H9 (cell line): ENCODE measurements around the gene RSAD1. TPM values are rescaled to one million over a fixed set of nuclear protein-coding genes. Genes with fewer than 3 reads are reported as not detected.

Experiments
- DNase-seq: peaks from one replicate; pipeline ENCODE4 v3.0.0-alpha.2; 2017
- H2AFZ ChIP-seq: one replicate; pipeline ENCODE4 v1.6.1; 2013; ENCODE audit warnings: mild to moderate bottlenecking, low read length, control low read depth, moderate library complexity
- H2AK5ac ChIP-seq: 2 replicates; pipeline ENCODE4 v1.6.1; 2013; ENCODE audit warnings: low read length, control low read depth, mixed read lengths; ENCODE audit not compliant: insufficient read length
- H2BK120ac ChIP-seq: one replicate; pipeline ENCODE4 v1.6.1; 2013; ENCODE audit warnings: low read depth, mild to moderate bottlenecking, low read length, control low read depth, inconsistent platforms; ENCODE audit not compliant: poor library complexity, severe bottlenecking
- H2BK12ac ChIP-seq: 2 replicates; pipeline ENCODE4 v1.6.1; 2013; ENCODE audit warnings: low read length, control low read depth, mixed read lengths, low read depth; ENCODE audit not compliant: insufficient read length
- H2BK15ac ChIP-seq: 2 replicates; pipeline ENCODE4 v1.6.1; 2013; ENCODE audit warnings: low read depth, low read length, control low read depth
- H2BK20ac ChIP-seq: one replicate; pipeline ENCODE4 v1.6.1; 2013; ENCODE audit warnings: low read depth, mild to moderate bottlenecking, low read length, control low read depth, inconsistent platforms; ENCODE audit not compliant: poor library complexity, severe bottlenecking
- H2BK5ac ChIP-seq: 2 replicates; pipeline ENCODE4 v1.6.1; 2013; ENCODE audit warnings: low read length, control low read depth, mixed read lengths; ENCODE audit not compliant: insufficient read length
- H3K14ac ChIP-seq: 2 replicates; pipeline ENCODE4 v1.6.1; 2013; ENCODE audit warnings: low read length, control low read depth; ENCODE audit not compliant: insufficient read depth
- H3K18ac ChIP-seq: 2 replicates; pipeline ENCODE4 v1.6.1; 2013; ENCODE audit warnings: low read depth, mild to moderate bottlenecking, mixed read lengths, low read length, control low read depth; ENCODE audit not compliant: insufficient read length
- H3K23ac ChIP-seq: 2 replicates; pipeline ENCODE4 v1.6.1; 2013; ENCODE audit warnings: low read length, control low read depth, mixed read lengths, low read depth; ENCODE audit not compliant: insufficient read length
- H3K23me2 ChIP-seq: 2 replicates; pipeline ENCODE4 v1.6.1; 2013; ENCODE audit warnings: low read depth, mild to moderate bottlenecking, mixed read lengths, low read length, control low read depth; ENCODE audit not compliant: insufficient read length, poor library complexity, severe bottlenecking
- H3K27ac ChIP-seq: 2 replicates; pipeline ENCODE4 v1.5.1; 2013; ENCODE audit warnings: low read length, control low read depth, mixed read lengths, low read depth; ENCODE audit not compliant: insufficient read length
- H3K27me3 ChIP-seq: 2 replicates; pipeline ENCODE4 v1.6.1; 2013; ENCODE audit warnings: low read length, control low read depth, inconsistent platforms; ENCODE audit not compliant: insufficient read depth
- H3K4ac ChIP-seq: 2 replicates; pipeline ENCODE4 v1.6.1; 2013; ENCODE audit warnings: low read depth, mild to moderate bottlenecking, control low read depth, inconsistent platforms, low read length, moderate library complexity
- H3K4me1 ChIP-seq: 2 replicates; pipeline ENCODE4 v1.6.1; 2013; ENCODE audit warnings: low read length, control low read depth, inconsistent platforms; ENCODE audit not compliant: insufficient read depth
- H3K4me2 ChIP-seq: 2 replicates; pipeline ENCODE4 v1.6.1; 2013; ENCODE audit warnings: low read length, control low read depth, mixed read lengths; ENCODE audit not compliant: insufficient read length, insufficient read depth
- H3K56ac ChIP-seq: 2 replicates; pipeline ENCODE4 v1.6.1; 2013; ENCODE audit warnings: low read depth, mild to moderate bottlenecking, mixed read lengths, low read length, control low read depth; ENCODE audit not compliant: insufficient read length
- H3K79me1 ChIP-seq: 2 replicates; pipeline ENCODE4 v1.6.1; 2013; ENCODE audit warnings: low read depth, mild to moderate bottlenecking, moderate library complexity, low read length, control low read depth, inconsistent platforms; ENCODE audit not compliant: insufficient read depth, poor library complexity, severe bottlenecking
- H3K79me2 ChIP-seq: 2 replicates; pipeline ENCODE4 v1.6.1; 2013; ENCODE audit warnings: low read length, control low read depth, inconsistent platforms; ENCODE audit not compliant: insufficient read depth
- H3K9ac ChIP-seq: 2 replicates; pipeline ENCODE4 v1.6.1; 2013; ENCODE audit warnings: low read length, control low read depth, mixed read lengths; ENCODE audit not compliant: insufficient read length; ENCODE audit errors: extremely low read depth
- H3K9me3 ChIP-seq: one replicate; pipeline ENCODE4 v1.6.1; 2013; ENCODE audit warnings: low read depth, low read length, inconsistent platforms; ENCODE audit not compliant: control insufficient read depth
- H3T11ph ChIP-seq: one replicate; pipeline ENCODE4 v1.6.1; 2013; ENCODE audit warnings: mild to moderate bottlenecking, low read length, control low read depth, inconsistent platforms
- H4K20me1 ChIP-seq: one replicate; pipeline ENCODE4 v1.6.1; 2013; ENCODE audit not compliant: control insufficient read depth, insufficient read length, insufficient read depth
- H4K5ac ChIP-seq: 2 replicates; pipeline ENCODE4 v1.6.1; 2013; ENCODE audit warnings: low read depth, mild to moderate bottlenecking, mixed read lengths, low read length, control low read depth; ENCODE audit not compliant: insufficient read length
- H4K8ac ChIP-seq: replicated peaks from 2 replicates; pipeline ENCODE4 v1.6.1; 2013; ENCODE audit warnings: low read length, control low read depth, mixed read lengths, low read depth; ENCODE audit not compliant: insufficient read length
- H4K91ac ChIP-seq: 2 replicates; pipeline ENCODE4 v1.6.1; 2013; ENCODE audit warnings: low read depth, mild to moderate bottlenecking, moderate library complexity, mixed read lengths, low read length, control low read depth; ENCODE audit not compliant: insufficient read length
- H3K27ac Mint-ChIP-seq, 3 experiments: 2 replicates in 2 of 3; 3 replicates in 1 of 3; pipeline ENCODE4 v1.8.0; 2020 to 2021; ENCODE audit warnings: mixed read lengths in 3 of 3, mild to moderate bottlenecking in 1 of 3, moderate library complexity in 1 of 3
- H3K27me3 Mint-ChIP-seq: 2 replicates; pipeline ENCODE4 v1.8.0; 2021; ENCODE audit warnings: low read depth, mild to moderate bottlenecking, moderate library complexity, mixed read lengths
- H3K36me3 Mint-ChIP-seq, 3 experiments: 2 replicates in 2 of 3; 3 replicates in 1 of 3; pipeline ENCODE4 v1.8.0; 2020 to 2021; ENCODE audit warnings: low read depth in 3 of 3, mixed read lengths in 3 of 3; ENCODE audit not compliant: insufficient read depth in 1 of 3
- H3K4me1 Mint-ChIP-seq, 2 experiments: 2 replicates each; pipeline ENCODE4 v1.8.0; 2020; ENCODE audit warnings: mixed read lengths in 2 of 2
- H3K4me3 Mint-ChIP-seq, 2 experiments: 2 replicates in 1 of 2; 3 replicates in 1 of 2; pipeline ENCODE4 v1.8.0; 2020 to 2021; ENCODE audit warnings: mild to moderate bottlenecking in 2 of 2, mixed read lengths in 2 of 2, moderate library complexity in 1 of 2
- H3K9me3 Mint-ChIP-seq, 2 experiments: 2 replicates in 1 of 2; 3 replicates in 1 of 2; pipeline ENCODE4 v1.8.0; 2020; ENCODE audit warnings: mild to moderate bottlenecking in 2 of 2, mixed read lengths in 2 of 2, moderate library complexity in 1 of 2
- CTCF ChIP-seq: fragments of 200-600 bp; sonication (generic); conservative IDR thresholded peaks from 3 replicates; pipeline ENCODE4 v1.8.0; 2021; ENCODE audit warnings: antibody characterized with exemption, mild to moderate bottlenecking
- WGBS: extraction: QIAGEN DNeasy Blood & Tissue Kit; methylation state at CpG from one replicate; pipeline ENCODE4 v1.1.7; 2013; ENCODE audit warnings: missing lambda C conversion rate, low lambda C conversion rate, mixed read lengths; ENCODE audit not compliant: insufficient read length; ENCODE audit errors: extremely low coverage; 5-methylcytosine and 5-hydroxymethylcytosine counted together
- total RNA-seq: library from RNA; stranded (reverse); gene quantifications from 2 replicates; pipeline ENCODE4 v1.2.1, GENCODE V29; 2021

The RSAD1 gene
- total RNA-seq, 1 experiment from 2014 or later: 27.9 TPM

DNA sequence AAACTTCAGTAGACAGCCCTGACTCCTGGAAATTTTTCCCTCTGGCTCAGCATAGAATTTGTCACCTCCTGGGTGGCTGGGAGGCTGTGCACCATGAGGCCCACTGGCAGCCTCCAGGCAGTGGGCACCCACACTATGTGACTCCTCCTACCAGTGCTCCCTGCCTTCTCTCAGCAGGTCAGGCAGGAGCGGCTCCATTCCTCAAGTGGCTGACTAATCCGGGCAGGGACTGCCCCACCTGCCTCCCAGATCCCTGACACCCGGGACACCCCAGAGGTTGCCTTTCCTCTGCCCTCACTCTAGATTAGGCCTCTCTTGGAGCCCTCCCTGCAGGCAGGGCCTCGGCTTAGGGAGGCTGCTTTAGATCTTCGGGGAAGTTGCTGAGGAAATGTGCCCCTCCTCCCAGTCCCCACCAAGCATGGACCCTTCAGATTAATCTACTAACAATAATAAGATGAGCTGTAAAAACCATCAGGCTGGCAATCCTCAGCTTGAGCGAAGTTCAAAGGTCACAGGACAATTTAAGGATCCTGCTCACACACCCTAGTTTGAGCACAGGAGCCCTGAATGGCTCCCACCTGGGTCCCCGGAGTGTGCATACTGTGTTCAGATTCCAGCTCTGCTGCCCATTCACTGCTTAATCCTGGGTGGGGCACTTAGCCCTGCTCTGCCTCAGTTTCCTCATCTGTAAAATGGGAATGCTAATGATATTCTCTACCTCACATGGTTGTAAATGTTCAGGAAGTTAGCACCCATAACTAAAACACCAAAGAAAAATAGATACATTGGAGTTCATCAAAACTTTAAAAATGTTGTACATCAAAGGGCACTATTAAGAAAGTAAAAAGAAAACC, 19.6 kb downstream of the RSAD1 start:
- Histone ChIP-seq H3K4me1 (no peaks in the 10 kb centered on the region; the same call in 1 of the 2 replicates), H3K18ac (no peak overlapping the region), H2BK20ac (no peak overlapping the region), H3K23ac (no peak overlapping the region), H3K27ac (no peak overlapping the region), H2BK12ac (no peak overlapping the region), H3K79me2 (no peaks in the 10 kb centered on the region), H3K4ac (no peak overlapping the region), H3K14ac (no peak overlapping the region), H3K9ac (no peak overlapping the region), H3K23me2 (no peaks in the 10 kb centered on the region), H2BK120ac (no peak overlapping the region), H3K79me1 (no peaks in the 10 kb centered on the region), H4K8ac (no peak overlapping the region), H3K27me3 (no peaks in the 10 kb centered on the region; the same call in 1 of the 2 replicates), H4K5ac (no peak overlapping the region), H2AK5ac (no peak overlapping the region), H3K56ac (no peak overlapping the region), H3K4me2 (no peak overlapping the region), H2AFZ (no peak overlapping the region), H3K9me3 (no peaks in the 10 kb centered on the region), H4K20me1 (no peaks in the 10 kb centered on the region), H2BK5ac (no peak overlapping the region), H3T11ph (no peak overlapping the region), H4K91ac (no peak overlapping the region), H2BK15ac (no peak overlapping the region)
- H3K27me3 Mint-ChIP-seq: peaks cover 3% of the 10 kb centered on the region; the same call in 1 of the 2 replicates
- no CpG with 5 or more reads among the region's 7 CpGs for WGBS
- no peak for DNase-seq
- TF ChIP-seq CTCF: no peak
- H3K36me3 Mint-ChIP-seq: no peaks in the 10 kb centered on the region
- H3K9me3 Mint-ChIP-seq: no peaks in the 10 kb centered on the region
- no peak overlapping the region for H3K27ac Mint-ChIP-seq
- H3K4me3 Mint-ChIP-seq: no peak overlapping the region
- peaks cover 2% of the 10 kb centered on the region in 2 experiments; a peak in 3 of 4 replicates for H3K4me1 Mint-ChIP-seq
